ENCODE data around the gene C1QTNF8.

- TF ChIP-seq CTCF (conservative IDR thresholded peaks at IDR 0.05; ENCODE audit: low read length) (no peak), EZH2phosphoT487 (IDR thresholded peaks at IDR 0.05; ENCODE audit: borderline replicate concordance, low read depth, low read length) (no peak)
These were observed 30.5 kb upstream of the C1QTNF8 start for GRCh38 chr16:1126586-1126985.
